AG09319 (cell line): ENCODE results near the gene SRSF7.
"Not testable (repeated sequence)": the region's sequence is repeated elsewhere in the genome, so short reads cannot be mapped to it uniquely, and the experiment has no call there.

Experiments
- DNase-seq: peaks from one replicate; pipeline ENCODE4 v3.0.0-alpha.2; 2010; ENCODE audit warnings: low read depth; ENCODE audit errors: extremely low read depth
- CTCF ChIP-seq: IDR thresholded peaks from 2 replicates; pipeline ENCODE4 v1.5.1; 2011; ENCODE audit warnings: low read depth, mild to moderate bottlenecking, inconsistent platforms, low read length, moderate library complexity

The SRSF7 gene

GRCh38 chr2:38775097-38775920, 24.1 kb upstream of the SRSF7 start:
- no peak for DNase-seq
- no peak for TF ChIP-seq CTCF

GRCh38 chr2:38771632-38772031, 20.5 kb upstream of the SRSF7 start:
- DNase-seq: no peak
- TF ChIP-seq CTCF: no peak

- DNase-seq: no peak
- no peak for TF ChIP-seq CTCF
Observed at GRCh38 chr2:38765551-38765950, 14.4 kb upstream of the SRSF7 start.

- no peak for DNase-seq
- TF ChIP-seq CTCF: no peak
Observed at GRCh38 chr2:38765149-38765548, 14.0 kb upstream of the SRSF7 start.

GRCh38 chr2:38763728-38764127, 12.6 kb upstream of the SRSF7 start:
- no peak for DNase-seq
- no peak for TF ChIP-seq CTCF

GRCh38 chr2:38763228-38763627, 12.1 kb upstream of the SRSF7 start:
- no peak for DNase-seq
- TF ChIP-seq CTCF: no peak

- DNase-seq: not testable (repeated sequence)
Observed at GRCh38 chr2:38755891-38756290, 4.7 kb upstream of the SRSF7 start.

- no peak for TF ChIP-seq CTCF
- DNase-seq: no peak
Observed at GRCh38 chr2:38754506-38754905, 3.3 kb upstream of the SRSF7 start.
